ENCODE measurements around the gene C19orf33.

C19orf33 gene

DNA sequence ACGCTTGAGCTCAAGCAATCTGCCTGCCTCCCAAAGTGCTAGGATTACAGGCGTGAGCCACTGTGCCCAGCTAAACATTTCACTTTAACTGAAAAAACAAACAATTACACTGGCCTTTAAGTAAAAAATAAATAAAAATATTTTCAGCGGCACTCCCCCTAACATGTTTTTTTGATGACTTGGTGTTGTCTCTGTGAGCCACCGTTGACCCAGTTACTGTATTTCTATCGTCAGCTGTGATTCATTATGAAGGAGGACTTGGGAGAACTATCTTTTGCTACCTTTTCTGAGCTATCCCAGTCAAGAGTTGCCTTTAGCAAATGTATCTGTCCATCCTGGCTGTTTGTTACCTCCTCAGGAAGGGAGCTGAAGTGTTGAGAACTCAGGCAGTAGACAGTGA is 18.5 kb upstream of the C19orf33 start:
- no peak for TF ChIP-seq FOXP2 (optimal IDR thresholded peaks at IDR 0.05; ENCODE audit: borderline replicate concordance, extremely low read depth, extremely low read length, insufficient read depth)
- TF ChIP-seq, protein P1, sequence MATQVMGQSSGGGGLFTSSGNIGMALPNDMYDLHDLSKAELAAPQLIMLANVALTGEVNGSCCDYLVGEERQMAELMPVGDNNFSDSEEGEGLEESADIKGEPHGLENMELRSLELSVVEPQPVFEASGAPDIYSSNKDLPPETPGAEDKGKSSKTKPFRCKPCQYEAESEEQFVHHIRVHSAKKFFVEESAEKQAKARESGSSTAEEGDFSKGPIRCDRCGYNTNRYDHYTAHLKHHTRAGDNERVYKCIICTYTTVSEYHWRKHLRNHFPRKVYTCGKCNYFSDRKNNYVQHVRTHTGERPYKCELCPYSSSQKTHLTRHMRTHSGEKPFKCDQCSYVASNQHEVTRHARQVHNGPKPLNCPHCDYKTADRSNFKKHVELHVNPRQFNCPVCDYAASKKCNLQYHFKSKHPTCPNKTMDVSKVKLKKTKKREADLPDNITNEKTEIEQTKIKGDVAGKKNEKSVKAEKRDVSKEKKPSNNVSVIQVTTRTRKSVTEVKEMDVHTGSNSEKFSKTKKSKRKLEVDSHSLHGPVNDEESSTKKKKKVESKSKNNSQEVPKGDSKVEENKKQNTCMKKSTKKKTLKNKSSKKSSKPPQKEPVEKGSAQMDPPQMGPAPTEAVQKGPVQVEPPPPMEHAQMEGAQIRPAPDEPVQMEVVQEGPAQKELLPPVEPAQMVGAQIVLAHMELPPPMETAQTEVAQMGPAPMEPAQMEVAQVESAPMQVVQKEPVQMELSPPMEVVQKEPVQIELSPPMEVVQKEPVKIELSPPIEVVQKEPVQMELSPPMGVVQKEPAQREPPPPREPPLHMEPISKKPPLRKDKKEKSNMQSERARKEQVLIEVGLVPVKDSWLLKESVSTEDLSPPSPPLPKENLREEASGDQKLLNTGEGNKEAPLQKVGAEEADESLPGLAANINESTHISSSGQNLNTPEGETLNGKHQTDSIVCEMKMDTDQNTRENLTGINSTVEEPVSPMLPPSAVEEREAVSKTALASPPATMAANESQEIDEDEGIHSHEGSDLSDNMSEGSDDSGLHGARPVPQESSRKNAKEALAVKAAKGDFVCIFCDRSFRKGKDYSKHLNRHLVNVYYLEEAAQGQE (IDR thresholded peaks at IDR 0.05; ENCODE audit: insufficient read depth in 1 of 2, low read depth in 2 of 2, low read length in 2 of 2), result no peak
- no peak for TF ChIP-seq TAF1 (IDR thresholded peaks at IDR 0.05; ENCODE audit: borderline replicate concordance, insufficient read depth, low read length)
- no peak for TF ChIP-seq SIN3A (IDR thresholded peaks at IDR 0.05; ENCODE audit: borderline replicate concordance, insufficient read depth, low read length)
- TF ChIP-seq POLR2AphosphoS5 (IDR thresholded peaks at IDR 0.05; ENCODE audit: low read depth, low read length), result no peak

DNA sequence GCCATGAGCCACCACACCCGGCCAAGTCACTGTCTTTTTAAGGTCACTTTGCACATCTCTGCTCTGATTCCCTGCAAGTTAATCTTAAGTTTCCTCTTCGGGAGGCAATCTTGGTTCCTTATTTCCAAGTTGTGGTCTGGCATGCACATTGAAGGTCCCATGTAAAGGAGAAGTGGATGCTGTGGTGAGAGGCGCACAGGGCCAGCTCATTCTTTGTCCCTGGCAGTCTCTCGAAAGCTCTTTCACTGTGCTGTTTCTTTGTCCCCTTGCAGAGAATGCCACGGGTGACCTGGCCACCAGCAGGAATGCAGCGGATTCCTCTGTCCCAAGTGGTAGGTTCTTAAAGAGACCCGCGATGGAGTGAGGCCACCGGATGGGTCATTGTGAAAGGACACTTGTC is 16.4 kb upstream of the C19orf33 start:
- TF ChIP-seq SIN3A (IDR thresholded peaks at IDR 0.05; ENCODE audit: borderline replicate concordance, insufficient read depth, low read length) (no peak), TAF1 (IDR thresholded peaks at IDR 0.05; ENCODE audit: borderline replicate concordance, insufficient read depth, low read length) (no peak), FOXP2 (optimal IDR thresholded peaks at IDR 0.05; ENCODE audit: borderline replicate concordance, extremely low read depth, extremely low read length, insufficient read depth) (no peak), POLR2AphosphoS5 (IDR thresholded peaks at IDR 0.05; ENCODE audit: low read depth, low read length) (no peak)
- TF ChIP-seq, protein P1 (IDR thresholded peaks at IDR 0.05; ENCODE audit: insufficient read depth in 1 of 2, low read depth in 2 of 2, low read length in 2 of 2), result no peak

DNA sequence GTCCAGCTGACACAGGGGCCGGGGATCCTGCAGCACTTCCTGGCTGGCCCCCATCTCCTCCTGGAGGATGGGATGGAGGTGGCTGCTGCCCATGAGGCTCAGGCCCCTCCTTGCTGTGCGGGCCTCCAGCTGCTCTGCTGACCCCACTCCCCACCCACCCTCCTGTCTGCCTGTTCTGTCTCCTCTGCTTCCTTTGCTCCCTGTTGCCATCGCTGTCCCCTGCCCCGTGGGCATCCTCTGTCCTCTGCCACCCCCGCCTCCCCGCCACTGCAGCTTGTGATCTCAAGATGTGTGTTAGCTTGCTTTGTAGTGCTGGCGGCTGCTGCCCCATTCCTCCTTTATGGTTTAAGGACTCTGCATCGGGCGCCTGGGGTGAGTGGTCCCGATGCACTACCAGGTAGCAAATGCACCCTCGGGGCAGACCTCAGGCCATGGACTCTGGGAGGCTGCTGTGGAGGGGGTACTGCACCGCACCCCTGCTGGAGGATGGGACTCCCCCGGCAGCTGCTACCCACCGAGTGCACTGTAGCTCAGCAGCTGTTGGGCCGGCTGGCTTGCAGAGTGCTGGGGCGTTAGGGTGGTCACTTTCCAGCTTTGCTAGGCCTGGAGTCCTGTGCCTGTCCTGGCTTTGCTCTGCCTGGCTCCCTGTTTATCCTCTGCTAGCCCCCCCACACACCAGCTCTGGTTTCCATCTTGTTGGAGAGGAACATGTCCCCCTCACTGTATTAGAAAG is 15.8 kb upstream of the C19orf33 start:
- no peak for TF ChIP-seq POLR2AphosphoS5 (IDR thresholded peaks at IDR 0.05; ENCODE audit: low read depth, low read length)
- no peak for TF ChIP-seq SIN3A (IDR thresholded peaks at IDR 0.05; ENCODE audit: borderline replicate concordance, insufficient read depth, low read length)
- TF ChIP-seq TAF1 (IDR thresholded peaks at IDR 0.05; ENCODE audit: borderline replicate concordance, insufficient read depth, low read length), result no peak
- no peak for TF ChIP-seq FOXP2 (optimal IDR thresholded peaks at IDR 0.05; ENCODE audit: borderline replicate concordance, extremely low read depth, extremely low read length, insufficient read depth)
- TF ChIP-seq, protein P1 (IDR thresholded peaks at IDR 0.05; ENCODE audit: insufficient read depth in 1 of 2, low read depth in 2 of 2, low read length in 2 of 2), result no peak

DNA sequence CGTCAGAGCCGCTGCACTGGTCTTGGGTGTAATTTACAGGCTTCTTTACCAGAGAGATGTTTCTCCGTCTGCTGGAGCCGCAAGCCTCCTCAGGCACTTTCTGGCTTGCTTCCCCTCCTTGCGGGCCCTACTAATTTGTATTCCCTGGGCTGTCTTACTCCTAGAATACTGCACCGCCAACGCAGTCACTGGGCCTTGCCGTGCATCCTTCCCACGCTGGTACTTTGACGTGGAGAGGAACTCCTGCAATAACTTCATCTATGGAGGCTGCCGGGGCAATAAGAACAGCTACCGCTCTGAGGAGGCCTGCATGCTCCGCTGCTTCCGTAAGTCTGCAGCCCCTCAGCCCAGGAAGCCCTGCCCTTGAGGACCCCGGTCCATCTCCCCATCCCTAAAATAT is 14.1 kb upstream of the C19orf33 start:
- no peak for TF ChIP-seq TAF1 (IDR thresholded peaks at IDR 0.05; ENCODE audit: borderline replicate concordance, insufficient read depth, low read length)
- no peak for TF ChIP-seq FOXP2 (optimal IDR thresholded peaks at IDR 0.05; ENCODE audit: borderline replicate concordance, extremely low read depth, extremely low read length, insufficient read depth)
- no peak for TF ChIP-seq POLR2AphosphoS5 (IDR thresholded peaks at IDR 0.05; ENCODE audit: low read depth, low read length)
- no peak for TF ChIP-seq SIN3A (IDR thresholded peaks at IDR 0.05; ENCODE audit: borderline replicate concordance, insufficient read depth, low read length)
- TF ChIP-seq, protein P1 (IDR thresholded peaks at IDR 0.05; ENCODE audit: insufficient read depth in 1 of 2, low read depth in 2 of 2, low read length in 2 of 2), result no peak
